GM19468 (cell line): ENCODE measurements around the gene ZNF710.

Experiments used
- ATAC-seq: cut with Tn5 transposase; IDR thresholded peaks from one replicate; pipeline ENCODE4 v1.9.1; 2021; ENCODE audit warnings: mild to moderate bottlenecking, moderate library complexity, moderate number of reproducible peaks; ENCODE audit not compliant: unreplicated experiment; ENCODE audit errors: extremely low read depth

Gene ZNF710

GRCh38 chr15:90015749-90016148, 14.6 kb downstream of the ZNF710 start:
- ATAC-seq, result no peak

DNA sequence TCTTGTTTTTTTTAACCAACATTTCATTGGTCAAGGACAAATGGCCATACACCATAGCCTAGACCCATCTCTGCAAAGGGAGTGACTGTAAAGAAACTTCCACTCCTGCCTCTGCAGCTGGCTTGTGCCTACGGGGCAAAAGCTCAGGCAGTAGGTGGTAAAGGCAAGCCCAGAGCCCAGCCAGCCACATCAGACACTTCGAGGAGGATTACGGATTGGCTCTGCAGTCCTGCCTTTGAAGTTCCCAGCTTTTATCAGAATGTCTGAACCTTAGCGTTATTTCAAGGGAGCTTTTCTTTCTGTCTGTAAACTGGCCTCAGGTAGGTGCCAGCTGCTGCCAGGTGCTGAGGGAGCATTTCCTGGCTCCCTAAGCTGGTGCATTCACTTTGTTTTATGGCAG, 15.6 kb downstream of the ZNF710 start:
- no peak for ATAC-seq

- ATAC-seq, result no peak
Observed at GRCh38 chr15:90018216-90018831, 17.2 kb downstream of the ZNF710 start.

- ATAC-seq, result no peak
Observed at GRCh38 chr15:90019611-90020010, 18.5 kb downstream of the ZNF710 start.

- no peak for ATAC-seq
Observed at GRCh38 chr15:90020021-90020735, 19.1 kb downstream of the ZNF710 start.

- ATAC-seq, result no peak
Observed at GRCh38 chr15:90020936-90021507, 19.9 kb downstream of the ZNF710 start.

DNA sequence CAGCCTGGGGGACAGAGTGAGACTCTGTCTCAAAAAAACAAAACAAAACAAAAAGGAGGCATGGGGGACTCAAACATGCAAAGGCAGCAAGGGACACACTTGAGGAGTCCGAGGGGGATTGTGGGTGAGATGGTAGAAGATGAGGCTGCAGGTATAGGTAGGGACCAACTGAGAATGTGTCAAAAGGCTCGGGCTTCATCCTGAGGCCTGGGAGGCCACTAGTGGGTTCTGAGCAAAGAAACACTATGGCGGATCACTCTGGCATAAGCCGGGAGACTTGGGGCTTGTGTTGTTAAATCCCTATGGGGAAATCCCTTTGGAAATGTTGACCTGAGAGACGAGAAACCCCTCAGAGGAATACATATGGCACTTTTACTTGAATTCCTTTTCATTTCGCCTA, 21.2 kb downstream of the ZNF710 start:
- ATAC-seq, result no peak

DNA sequence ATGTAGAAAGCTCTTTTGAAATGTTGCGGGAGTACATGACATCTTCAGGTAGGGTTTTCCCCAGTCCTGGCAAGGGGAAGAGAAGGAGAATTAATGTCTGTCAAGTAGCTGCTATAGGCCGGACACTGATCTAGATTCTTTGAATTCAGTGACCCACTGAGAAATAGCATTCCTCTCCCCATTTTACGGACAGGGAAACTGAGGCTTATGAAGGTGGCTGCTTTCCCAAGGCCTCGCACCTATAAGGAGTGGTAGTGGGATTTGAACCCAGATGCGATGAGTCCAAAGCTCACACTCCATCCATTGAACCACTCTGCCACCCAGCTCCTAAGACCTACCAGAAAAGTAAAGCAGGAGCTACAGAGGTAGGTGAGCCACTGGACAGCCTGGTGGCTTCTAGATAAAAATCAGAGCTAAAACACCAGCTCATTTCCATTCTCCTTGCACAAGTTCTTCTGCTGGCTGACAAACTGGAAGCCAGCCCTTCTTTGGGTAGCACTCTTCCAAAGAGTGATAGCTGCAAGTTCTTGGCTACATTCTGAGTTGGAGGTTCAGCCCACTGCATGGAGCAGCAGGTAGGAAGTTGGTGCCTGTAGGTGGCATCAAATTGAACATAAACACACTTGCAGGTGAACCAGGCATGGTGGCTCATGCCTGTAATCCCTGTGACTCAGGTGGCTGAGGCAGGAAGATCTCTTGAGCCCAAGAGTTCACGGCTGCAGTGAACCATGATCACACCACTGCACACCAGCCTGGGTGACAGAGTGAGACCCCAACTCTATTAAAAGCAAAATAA, 22.0 kb downstream of the ZNF710 start:
- ATAC-seq, result no peak

- no peak for ATAC-seq
Observed at GRCh38 chr15:90024406-90024805, 23.3 kb downstream of the ZNF710 start.

GRCh38 chr15:90025489-90026033, 24.4 kb downstream of the ZNF710 start:
- no peak for ATAC-seq

- no peak for ATAC-seq
Observed at GRCh38 chr15:90028376-90028944, 27.3 kb downstream of the ZNF710 start.

GRCh38 chr15:90029024-90029423, 27.9 kb downstream of the ZNF710 start:
- ATAC-seq, result no peak

GRCh38 chr15:90030376-90030775, 29.3 kb downstream of the ZNF710 start:
- no peak for ATAC-seq

GRCh38 chr15:90031231-90031791, 30.2 kb downstream of the ZNF710 start:
- ATAC-seq, result peak; percentile 87

DNA sequence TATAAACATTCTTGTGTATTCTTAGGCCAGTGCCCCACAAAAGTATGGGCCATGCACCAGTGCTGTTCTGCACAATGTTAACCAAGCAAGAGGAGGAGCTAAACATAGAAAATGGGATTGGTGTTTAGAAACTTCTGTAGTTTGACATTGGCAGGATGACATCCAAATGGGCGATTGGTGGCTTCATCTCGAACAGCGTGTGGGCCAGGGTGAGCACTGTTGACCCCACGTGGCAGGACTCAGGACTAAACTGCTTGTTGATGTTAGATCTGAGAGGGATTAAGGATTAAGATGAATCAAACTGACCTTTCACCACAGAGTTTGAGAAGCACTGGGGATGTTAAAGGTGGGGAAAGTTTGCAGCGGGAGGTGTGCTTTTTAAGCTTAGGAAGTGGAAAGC, 31.9 kb downstream of the ZNF710 start:
- no peak for ATAC-seq

GRCh38 chr15:90033448-90033847, 32.3 kb downstream of the ZNF710 start:
- ATAC-seq, result no peak

DNA sequence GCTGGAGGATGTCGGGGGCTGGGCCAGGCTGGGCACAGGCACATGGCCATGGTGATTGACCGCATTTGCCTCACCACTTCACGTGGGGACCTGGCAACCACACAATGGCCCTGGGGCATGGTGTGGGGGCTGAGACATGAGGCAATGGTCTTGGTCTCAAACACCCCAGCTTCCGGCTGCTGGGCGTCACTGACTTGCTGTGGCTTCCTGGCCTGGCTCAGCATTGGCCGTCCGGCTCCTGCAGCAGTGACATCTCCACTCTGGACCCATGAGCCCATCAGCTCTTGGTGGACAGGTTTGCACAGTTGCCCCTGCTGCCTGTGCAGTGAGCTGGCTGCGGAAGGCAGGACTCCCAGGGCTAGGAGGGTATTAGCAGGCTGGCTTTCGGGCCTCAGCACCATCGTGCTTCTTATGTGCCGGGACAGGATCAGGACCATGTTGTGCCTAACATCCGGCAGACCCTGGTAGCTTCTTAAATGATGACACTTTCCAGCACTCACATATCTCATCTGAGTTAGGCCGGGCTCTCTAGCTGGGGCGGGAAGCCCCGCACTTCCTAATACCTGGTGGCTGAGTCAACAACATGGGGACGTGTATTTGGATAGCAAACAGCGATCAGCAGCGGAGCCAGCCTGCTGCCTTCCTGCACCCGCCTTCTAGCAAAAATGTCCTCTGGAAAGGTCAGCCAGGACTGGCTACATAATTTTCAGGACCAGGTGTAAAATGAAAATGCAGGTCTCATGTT, 34.1 kb downstream of the ZNF710 start:
- no peak for ATAC-seq

DNA sequence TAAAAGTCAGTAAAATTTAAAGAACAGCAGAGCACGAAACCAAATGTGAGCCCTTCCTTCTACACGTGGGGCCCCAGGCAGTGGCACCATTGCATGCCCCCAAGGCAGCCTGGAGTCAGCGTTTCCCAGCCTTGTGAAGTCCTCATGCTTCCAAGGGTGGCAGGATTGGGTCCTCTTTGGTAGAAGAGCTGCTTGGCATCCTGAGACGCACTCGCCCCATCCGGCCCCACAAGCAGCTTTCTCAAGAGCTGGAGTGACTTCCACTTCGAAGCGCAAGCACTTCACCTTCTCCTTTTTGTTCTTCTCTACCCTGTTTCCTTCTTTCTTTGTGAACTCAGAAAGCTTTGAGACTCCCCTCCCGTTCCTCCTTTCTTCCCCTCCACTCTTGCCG, 34.7 kb downstream of the ZNF710 start:
- ATAC-seq, result no peak

- ATAC-seq, result no peak
Observed at GRCh38 chr15:90036343-90036742, 35.2 kb downstream of the ZNF710 start.
